ENCODE results near the gene SMOC2. TPM values are rescaled to one million over a fixed set of nuclear protein-coding genes. Genes with fewer than 3 reads are reported as not detected.

Gene SMOC2
- polyA plus RNA-seq, 2 of the 4 experiments (the other 2 are of a cell fraction), result not detected

DNA sequence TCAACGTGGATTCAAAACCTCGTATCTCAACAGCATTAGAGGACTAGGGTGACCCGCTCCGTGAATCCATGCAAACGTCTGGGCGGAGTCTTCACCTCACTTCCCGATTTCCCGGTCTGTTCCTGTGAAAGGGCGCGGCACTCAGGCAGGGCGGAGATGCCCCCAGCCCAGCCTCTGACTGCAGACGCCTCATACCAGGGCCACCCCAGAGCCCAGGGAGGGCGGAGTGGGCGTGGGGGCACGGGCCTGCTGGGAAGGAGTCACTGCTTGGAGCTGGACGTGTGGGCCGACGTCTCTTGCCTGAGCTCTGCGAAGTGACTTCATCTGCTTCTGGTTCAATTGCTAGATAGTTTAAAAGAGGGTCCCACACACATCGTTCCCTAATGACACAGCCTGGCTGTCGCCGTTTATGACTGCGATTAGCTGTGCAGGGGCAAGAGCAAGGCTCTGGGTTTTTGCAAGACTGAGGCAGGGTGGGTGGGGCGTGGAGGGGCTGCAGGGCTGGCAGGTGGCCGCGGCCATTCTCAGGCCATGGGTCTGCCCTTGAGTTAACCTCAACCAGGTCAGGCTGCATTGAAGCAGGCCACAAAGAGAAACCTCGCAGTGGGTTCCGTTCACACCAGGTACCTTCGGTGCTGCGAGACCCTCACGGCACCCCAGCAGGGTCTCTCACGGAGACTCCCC lies 15.0 kb downstream of the SMOC2 start:
- Histone ChIP-seq H3K27ac (no peak overlapping the region), H3K4me3 (no peak overlapping the region), H3K9me3 (no peaks in the 10 kb centered on the region), H3K4me2 (no peak overlapping the region), H3K4me1 (no peaks in the 10 kb centered on the region)
- TF ChIP-seq HEYL (CRISPR knock-in tag; IDR thresholded peaks at IDR 0.05), result no peak
- no peak for TF ChIP-seq TP53 (CRISPR knock-in tag; IDR thresholded peaks at IDR 0.05)
- no peak for TF ChIP-seq NFE2L2 (conservative IDR thresholded peaks at IDR 0.05; ENCODE audit: low read length)
- TF ChIP-seq HOXB5 (CRISPR knock-in tag; IDR thresholded peaks at IDR 0.05), result no peak
- TF ChIP-seq, protein P1, sequence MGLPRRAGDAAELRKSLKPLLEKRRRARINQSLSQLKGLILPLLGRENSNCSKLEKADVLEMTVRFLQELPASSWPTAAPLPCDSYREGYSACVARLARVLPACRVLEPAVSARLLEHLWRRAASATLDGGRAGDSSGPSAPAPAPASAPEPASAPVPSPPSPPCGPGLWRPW (IDR thresholded peaks at IDR 0.05), result no peak
- TF ChIP-seq, protein P2, sequence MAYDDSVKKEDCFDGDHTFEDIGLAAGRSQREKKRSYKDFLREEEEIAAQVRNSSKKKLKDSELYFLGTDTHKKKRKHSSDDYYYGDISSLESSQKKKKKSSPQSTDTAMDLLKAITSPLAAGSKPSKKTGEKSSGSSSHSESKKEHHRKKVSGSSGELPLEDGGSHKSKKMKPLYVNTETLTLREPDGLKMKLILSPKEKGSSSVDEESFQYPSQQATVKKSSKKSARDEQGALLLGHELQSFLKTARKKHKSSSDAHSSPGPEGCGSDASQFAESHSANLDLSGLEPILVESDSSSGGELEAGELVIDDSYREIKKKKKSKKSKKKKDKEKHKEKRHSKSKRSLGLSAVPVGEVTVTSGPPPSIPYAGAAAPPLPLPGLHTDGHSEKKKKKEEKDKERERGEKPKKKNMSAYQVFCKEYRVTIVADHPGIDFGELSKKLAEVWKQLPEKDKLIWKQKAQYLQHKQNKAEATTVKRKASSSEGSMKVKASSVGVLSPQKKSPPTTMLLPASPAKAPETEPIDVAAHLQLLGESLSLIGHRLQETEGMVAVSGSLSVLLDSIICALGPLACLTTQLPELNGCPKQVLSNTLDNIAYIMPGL (CRISPR knock-in tag; IDR thresholded peaks at IDR 0.05; ENCODE audit: borderline replicate concordance), result no peak
- TF ChIP-seq, protein P3, sequence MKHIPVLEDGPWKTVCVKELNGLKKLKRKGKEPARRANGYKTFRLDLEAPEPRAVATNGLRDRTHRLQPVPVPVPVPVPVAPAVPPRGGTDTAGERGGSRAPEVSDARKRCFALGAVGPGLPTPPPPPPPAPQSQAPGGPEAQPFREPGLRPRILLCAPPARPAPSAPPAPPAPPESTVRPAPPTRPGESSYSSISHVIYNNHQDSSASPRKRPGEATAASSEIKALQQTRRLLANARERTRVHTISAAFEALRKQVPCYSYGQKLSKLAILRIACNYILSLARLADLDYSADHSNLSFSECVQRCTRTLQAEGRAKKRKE (CRISPR knock-in tag; IDR thresholded peaks at IDR 0.05; ENCODE audit: low read depth), result no peak
- TF ChIP-seq PBX3 (IDR thresholded peaks at IDR 0.05), result no peak
- no peak for TF ChIP-seq RFX5 (IDR thresholded peaks at IDR 0.05)
- TF ChIP-seq NR3C1 (IDR thresholded peaks at IDR 0.05), result no peak
- ChIA-PET CTCF (no interaction called here), POLR2A (no interaction called here)
- FAIRE-seq (no peak), ATAC-seq (no peak), DNase-seq (ENCODE audit: low read depth in 1 of 2, low spot score in 1 of 2) (no peak)
- 41% methylated on average over 8 of the region's 32 CpGs for WGBS (ENCODE audit: missing lambda C conversion rate)

DNA sequence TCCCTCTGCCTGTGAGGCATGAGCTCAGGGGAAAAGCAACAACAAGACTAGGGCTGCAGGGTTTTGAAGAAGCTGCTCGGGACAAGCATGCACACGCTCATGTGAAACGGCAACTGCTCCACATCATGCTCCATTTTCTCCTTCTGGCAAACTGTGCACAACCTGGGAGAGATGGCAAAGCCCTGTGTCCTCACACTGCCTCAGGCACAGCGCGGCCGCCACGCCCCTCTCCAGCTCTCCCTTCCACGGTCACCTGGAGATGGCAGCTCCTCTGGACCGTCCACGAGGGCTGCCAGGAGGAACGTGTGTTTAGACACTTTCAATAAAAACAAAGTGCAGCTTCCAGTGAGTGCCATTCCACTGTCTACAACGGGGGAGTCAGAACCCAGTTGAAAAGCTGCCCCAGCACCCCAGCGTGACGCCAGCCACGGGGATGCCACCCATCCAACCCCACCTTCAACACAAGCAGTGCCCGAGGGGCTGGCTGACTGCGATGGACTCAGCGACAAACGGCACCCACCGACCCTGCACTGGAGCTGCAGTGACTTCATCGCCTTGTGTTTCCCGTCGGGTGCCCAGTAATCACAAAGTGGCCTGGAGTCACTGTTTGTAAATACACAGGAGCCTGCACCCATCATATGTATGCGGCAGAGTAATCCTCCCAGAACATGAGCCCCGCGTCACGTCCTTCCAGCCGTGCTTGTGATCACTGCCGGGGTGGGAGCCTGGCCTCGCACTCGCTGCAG lies 16.1 kb downstream of the SMOC2 start:
- no peak overlapping the region for H3K4me2 ChIP-seq
- no peaks in the 10 kb centered on the region for H3K9me3 ChIP-seq
- ATAC-seq (no peak), FAIRE-seq (no peak), DNase-seq (ENCODE audit: low read depth in 1 of 2, low spot score in 1 of 2) (no peak)
- TF ChIP-seq POLR2AphosphoS2 (conservative IDR thresholded peaks at IDR 0.05; ENCODE audit: low read length), result no peak
- TF ChIP-seq HDAC2 (IDR thresholded peaks at IDR 0.05), result no peak
- no peak for TF ChIP-seq USF2 (IDR thresholded peaks at IDR 0.05)
- TF ChIP-seq ZC3H11A (IDR thresholded peaks at IDR 0.05), result no peak
- TF ChIP-seq CBX8 (IDR thresholded peaks at IDR 0.05), result no peak
- TF ChIP-seq EHF (CRISPR knock-in tag; IDR thresholded peaks at IDR 0.05), result no peak
- TF ChIP-seq RCOR1 (IDR thresholded peaks at IDR 0.05; ENCODE audit: low read depth, low read length), result no peak
- TF ChIP-seq JUNB (IDR thresholded peaks at IDR 0.05), result no peak
- TF ChIP-seq POLR2A (IDR thresholded peaks at IDR 0.05; ENCODE audit: low read length), result no peak
- TF ChIP-seq KDM1A (IDR thresholded peaks at IDR 0.05; ENCODE audit: low read depth), result no peak
- TF ChIP-seq RFX5 (IDR thresholded peaks at IDR 0.05), result no peak
- no peak for TF ChIP-seq RARB (CRISPR knock-in tag; IDR thresholded peaks at IDR 0.05)
- H3K27ac ChIP-seq, result no peak overlapping the region
- CTCF ChIA-PET, result no interaction called here
- WGBS (ENCODE audit: missing lambda C conversion rate), result 47% methylated on average over 10 of the region's 31 CpGs
- H3K4me1 ChIP-seq, result no peaks in the 10 kb centered on the region
- H3K4me3 ChIP-seq, result no peak overlapping the region
- POLR2A ChIA-PET, result no interaction called here

Measured in A549 (cell line).